B cell (primary cell): Measurements from ENCODE around the gene CNGA2.

Experiments used
- CTCF ChIP-seq: fragments of 200-600 bp; IDR thresholded peaks from one replicate; pipeline ENCODE4 v1.8.0; 2022; ENCODE audit warnings: antibody characterized with exemption, mild to moderate bottlenecking
- EZH2 ChIP-seq: IDR thresholded peaks from 2 replicates; pipeline ENCODE4 v1.6.1; 2012; ENCODE audit warnings: borderline replicate concordance, low read depth, mild to moderate bottlenecking, moderate library complexity, low read length; ENCODE audit not compliant: insufficient read depth, poor library complexity, severe bottlenecking

GRCh38 chrX:151702741-151703340 is 31.7 kb upstream of the CNGA2 start:
- TF ChIP-seq CTCF = no peak
- no peak for TF ChIP-seq EZH2
